Measurements from ENCODE around the gene CNTN4.
"Not testable (repeated sequence)": the region's sequence is repeated elsewhere in the genome, so short reads cannot be mapped to it uniquely, and the experiment has no call there.

Gene CNTN4

DNA sequence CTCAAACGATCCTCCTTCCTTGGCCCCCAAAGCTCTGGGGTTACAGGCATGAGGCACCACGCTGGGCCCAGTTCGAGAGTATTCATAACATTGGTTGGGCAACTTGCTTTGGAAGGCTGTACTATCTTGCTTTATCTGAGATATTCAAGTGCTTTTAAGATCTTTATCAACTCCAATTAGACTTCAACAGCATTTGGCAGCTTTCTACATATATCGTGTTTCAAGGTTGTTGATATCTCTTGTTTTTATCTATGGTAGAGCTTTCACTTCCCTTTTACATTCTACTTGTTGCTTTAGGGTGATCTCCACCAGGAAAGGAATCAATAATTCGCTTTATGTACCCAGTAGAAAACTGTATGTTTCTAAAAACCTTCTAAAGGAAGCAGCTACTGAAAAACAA, 616.2 kb downstream of the CNTN4 start:
- peak; percentile 38 for DNase-seq

GRCh38 chr3:2727101-2727500, 628.4 kb downstream of the CNTN4 start:
- DNase-seq = no peak

GRCh38 chr3:2727610-2728318, 629.1 kb downstream of the CNTN4 start:
- peak; percentile 65 for DNase-seq

- no peak for DNase-seq
These were observed 633.2 kb downstream of the CNTN4 start for GRCh38 chr3:2731843-2732242.

- DNase-seq = no peak
These were observed 636.8 kb downstream of the CNTN4 start for GRCh38 chr3:2735392-2735894.

- no peak for DNase-seq
These were observed 642.9 kb downstream of the CNTN4 start for GRCh38 chr3:2741516-2741915.

DNA sequence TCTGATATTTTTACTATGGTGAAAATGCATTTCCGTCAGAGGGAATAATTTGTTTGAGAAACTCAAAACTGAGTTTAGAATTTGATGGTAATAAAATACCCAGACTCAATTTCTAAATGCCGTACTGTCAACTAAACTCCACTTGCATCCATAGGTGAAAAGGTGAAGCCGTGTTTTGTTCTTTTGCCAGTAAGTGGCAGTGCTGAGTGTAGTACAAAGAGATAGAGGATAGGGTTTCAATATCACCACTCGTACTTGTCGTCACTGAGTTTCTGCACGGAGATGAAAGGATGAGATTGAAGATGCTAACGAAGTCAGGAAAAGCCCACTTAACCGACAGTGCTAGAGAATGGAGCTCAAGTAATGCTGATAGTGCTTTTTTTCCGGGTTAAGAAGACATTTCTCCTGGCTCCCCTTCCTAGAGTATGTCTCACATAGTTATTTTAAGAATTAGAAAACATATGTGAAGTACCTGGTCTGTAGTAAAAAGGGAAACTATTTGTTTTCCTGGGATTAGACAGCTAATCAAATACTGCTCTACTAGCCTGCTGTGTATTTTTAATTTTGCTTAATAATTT, 666.4 kb downstream of the CNTN4 start:
- peak; percentile 14 for DNase-seq

DNA sequence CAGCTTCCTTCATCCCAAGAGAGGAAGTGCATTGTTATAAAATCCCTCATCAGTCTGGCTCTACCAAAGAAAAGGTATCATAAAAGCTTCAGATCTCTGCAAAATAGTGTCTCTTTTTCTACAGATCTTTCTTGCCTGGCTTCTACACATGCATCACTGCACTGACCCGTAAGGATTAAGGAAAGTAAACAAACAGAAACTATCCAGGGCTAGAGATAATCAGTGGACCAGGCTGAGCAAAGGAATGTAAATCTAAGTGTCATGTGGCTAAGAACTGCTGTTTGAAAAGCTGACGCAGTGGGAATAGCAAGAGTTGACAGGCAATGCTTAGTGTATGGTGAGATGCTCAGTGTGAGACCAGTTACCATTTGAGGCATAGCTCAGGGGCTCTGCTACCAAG, 671.8 kb downstream of the CNTN4 start:
- no peak for DNase-seq

DNA sequence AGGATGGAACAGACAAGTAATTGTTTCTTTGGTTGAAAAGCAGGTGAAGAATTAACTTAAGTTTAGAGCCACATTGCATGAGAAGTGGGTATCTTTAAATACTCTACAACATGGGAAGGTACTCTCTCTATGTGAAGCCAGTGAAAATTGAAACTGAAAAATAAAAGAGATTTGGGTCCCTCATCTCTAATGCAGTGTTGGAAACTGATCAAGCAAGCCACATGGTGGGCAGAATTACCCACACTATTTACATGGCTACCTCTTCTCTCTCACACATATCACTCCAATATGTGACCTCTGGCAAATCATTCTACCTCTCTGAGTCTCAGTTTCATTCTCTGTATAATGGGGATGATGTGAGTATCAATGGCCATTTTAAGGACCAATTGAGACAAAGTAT, 672.5 kb downstream of the CNTN4 start:
- no peak for DNase-seq

- no peak for DNase-seq
These were observed 673.1 kb downstream of the CNTN4 start for GRCh38 chr3:2771741-2772140.

DNA sequence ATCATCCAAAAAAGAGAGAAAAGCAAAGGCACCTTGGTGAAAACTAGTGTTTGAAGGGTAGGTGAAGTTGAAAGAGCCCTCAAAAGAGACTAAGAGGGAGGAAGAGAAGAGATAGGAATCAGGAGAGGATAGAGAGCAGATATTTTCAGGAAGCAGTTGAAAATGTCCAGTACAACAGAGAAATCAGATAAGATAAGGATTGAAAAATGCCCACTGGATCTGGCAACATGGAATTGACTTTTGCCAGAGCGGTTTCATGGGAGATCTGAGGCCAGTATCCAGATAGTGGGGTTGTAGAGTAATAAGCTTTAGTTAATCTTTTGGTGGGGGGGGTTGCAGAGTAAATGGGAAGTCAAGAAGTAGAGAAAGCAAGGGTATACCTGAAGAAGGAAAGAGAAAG, 674.1 kb downstream of the CNTN4 start:
- no peak for DNase-seq

DNA sequence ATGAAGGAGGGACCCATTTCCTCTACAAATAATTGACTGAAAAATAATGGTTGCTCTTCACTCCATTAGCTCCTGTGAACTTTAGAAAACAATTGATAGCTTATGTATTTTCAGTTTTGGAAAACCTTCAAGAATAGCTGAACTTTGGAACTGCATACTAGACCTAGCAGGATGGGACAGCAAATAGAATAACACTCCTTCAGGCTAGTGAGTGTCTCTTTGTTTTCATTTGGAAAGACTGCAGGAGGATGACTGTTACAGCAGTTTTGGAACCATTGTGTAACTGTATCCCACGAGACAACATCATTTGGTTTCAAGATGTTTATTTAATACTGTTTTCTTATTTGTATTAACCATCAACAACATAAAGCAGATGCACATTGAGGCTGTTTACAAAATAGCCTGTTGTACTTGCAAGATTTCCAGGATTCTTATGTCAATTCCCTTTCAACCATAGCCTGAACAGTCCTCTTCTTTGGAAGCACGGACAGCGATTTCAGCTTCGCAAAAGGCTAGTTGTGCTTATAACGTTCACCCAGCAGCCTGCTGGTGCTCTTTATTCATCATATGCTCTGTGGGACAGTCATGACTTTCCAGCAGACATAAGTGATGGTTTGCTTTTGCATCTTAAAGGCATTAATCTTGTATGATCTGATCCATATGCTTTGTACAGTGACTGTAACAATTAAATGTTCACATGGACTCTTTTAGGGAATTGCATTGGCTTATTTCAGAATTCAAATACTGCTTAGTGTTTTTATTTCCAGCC, 676.0 kb downstream of the CNTN4 start:
- no peak for DNase-seq

DNA sequence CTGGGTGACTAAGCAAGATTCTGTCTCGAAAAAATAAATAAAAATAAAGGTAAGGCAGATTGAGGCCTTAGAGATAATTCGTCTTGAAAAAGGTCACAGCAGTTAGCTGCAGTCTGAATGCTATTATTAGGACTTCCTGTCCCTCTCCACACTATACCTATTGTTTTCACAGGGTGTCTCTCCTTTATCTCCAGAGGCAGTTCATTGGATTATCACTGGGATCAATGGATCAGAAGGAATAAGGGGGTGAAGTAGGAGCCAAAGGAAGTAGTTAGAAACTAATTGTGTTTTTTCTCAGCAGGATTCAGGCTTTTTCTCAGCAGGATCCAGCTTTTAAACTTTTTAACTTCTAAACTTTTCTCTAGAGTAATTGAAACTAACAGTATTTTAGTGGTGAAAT, 684.6 kb downstream of the CNTN4 start:
- DNase-seq = no peak

GRCh38 chr3:2784627-2785026, 686.0 kb downstream of the CNTN4 start:
- DNase-seq = no peak

DNA sequence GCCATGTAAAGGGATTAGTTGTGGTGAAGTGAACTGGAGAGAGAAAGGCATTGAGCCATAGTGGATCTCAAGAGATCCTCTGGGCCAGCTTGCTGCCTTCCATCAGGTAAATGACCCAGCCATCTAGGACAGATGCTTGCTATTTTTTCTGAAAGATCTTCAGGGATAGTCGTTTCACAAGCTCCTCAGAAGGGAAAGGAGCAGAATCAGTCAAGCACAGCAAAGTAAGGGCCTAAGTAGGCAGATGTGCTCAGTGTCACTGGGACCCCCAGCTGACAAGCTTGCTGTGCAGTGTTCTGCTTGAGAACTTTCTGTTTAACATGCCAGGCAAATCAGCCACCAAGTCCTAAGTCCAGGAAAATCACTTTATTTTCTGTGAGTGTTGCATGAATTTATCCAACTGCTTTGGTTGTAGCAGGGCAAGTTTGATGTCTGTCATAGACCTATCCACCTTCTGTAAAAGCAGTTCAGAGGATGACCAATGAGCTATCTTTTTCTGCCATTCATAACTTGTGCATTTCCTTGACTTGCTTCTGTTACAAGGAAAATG, 691.7 kb downstream of the CNTN4 start:
- DNase-seq = no peak

GRCh38 chr3:2792432-2792831, 693.8 kb downstream of the CNTN4 start:
- DNase-seq = no peak

GRCh38 chr3:2793987-2794386, 695.3 kb downstream of the CNTN4 start:
- no peak for DNase-seq

DNA sequence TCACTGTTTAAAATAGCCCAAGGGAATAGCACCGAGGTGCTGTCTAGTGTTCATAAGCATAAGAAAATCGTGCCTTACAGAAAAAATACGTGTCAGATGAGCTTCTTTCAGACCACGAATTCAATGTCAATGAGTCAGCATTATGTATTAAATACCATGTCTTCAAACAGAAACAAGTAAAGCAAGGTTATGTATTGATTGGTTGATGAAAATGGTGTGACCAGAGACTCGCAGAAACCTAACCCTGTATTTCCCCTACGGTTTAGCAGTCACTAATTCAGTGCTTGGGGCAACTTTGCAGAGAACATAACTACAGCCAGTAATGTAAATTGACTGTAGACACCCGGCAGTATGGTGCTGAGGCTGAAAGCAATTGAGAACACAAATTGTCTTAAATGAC, 703.8 kb downstream of the CNTN4 start:
- DNase-seq = no peak

GRCh38 chr3:2807514-2807913, 708.8 kb downstream of the CNTN4 start:
- DNase-seq = no peak

DNA sequence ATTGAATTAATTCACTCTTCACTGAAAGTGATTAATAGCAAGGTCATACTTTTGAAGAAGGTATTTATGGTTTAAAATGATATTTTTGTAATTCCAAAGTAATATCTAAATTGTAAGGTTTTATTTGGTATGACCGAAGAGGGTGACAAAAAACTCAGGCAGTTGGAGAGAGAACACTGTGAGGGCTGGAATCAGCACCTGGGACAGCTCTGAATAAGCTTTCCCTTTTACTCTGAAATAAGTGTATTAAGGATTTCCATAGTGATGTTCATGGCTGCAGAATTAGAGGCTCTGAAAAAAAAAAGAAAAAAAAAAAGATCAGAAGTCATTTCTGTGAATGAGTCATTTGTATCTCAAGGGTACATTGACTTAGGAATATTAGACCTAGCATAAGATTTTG, 712.1 kb downstream of the CNTN4 start:
- DNase-seq = no peak

GRCh38 chr3:2819571-2819970, 720.9 kb downstream of the CNTN4 start:
- DNase-seq = no peak

GRCh38 chr3:2820982-2821381, 722.3 kb downstream of the CNTN4 start:
- not testable (repeated sequence) for DNase-seq

- no peak for DNase-seq
These were observed 723.9 kb downstream of the CNTN4 start for GRCh38 chr3:2822611-2823010.

DNA sequence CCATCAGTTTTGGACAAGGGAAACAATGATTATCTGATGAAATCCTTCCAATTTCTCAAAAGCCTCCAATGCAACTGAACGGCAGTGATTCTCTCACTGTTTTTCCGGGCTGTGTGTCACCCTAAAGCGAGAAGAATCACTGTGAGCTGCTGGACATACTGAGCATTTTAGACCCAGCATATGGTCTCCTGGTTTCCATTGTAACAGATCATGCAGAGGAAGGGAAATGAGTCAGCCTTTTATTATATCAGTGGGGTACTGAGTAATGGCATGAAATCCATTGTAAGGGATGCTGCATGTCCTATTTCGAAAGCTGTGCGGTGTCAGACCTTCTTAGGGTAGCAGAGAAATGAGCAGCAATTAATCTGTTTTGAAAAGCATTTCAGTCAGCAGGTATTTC, 724.4 kb downstream of the CNTN4 start:
- DNase-seq = no peak

Data from NCI-H2029 treated with DMSO at 0.1 percent for 48 hours (cell line).